HepG2 (cell line): ENCODE data around the gene ADGRL1. TPM values are rescaled to one million over a fixed set of nuclear protein-coding genes. Genes with fewer than 3 reads are reported as not detected.

Source experiments
- BCL6 ChIP-seq: IDR thresholded peaks from 2 replicates; pipeline ENCODE4 v1.6.1; 2016; ENCODE audit warnings: missing genetic modification reagents, missing compliant biosample characterization
- CHD4 ChIP-seq: fragments of 200-600 bp; sonication (generic); IDR thresholded peaks from 2 replicates; pipeline ENCODE4 v1.7.0; 2017; ENCODE audit warnings: mild to moderate bottlenecking, low read length, borderline replicate concordance
- KDM6A ChIP-seq: IDR thresholded peaks from 2 replicates; pipeline ENCODE4 v1.6.1; 2016; ENCODE audit warnings: low read depth
- NFYB ChIP-seq: sonication (generic); formaldehyde crosslinking; IDR thresholded peaks from 2 replicates; pipeline ENCODE4 v1.4.0; 2020; ENCODE audit warnings: missing genetic modification reagents
- PAWR ChIP-seq: sonication (generic); formaldehyde crosslinking; IDR thresholded peaks from 2 replicates; pipeline ENCODE4 v1.4.0; 2020; ENCODE audit warnings: missing genetic modification reagents, mild to moderate bottlenecking, borderline replicate concordance
- PHF8 ChIP-seq: sonication (generic); formaldehyde crosslinking; IDR thresholded peaks from 2 replicates; pipeline ENCODE4 v1.5.0; 2020; ENCODE audit warnings: missing genetic modification reagents
- REXO4 ChIP-seq: sonication (generic); formaldehyde crosslinking; IDR thresholded peaks from 2 replicates; pipeline ENCODE4 v1.8.0; 2022; ENCODE audit warnings: missing genetic modification reagents, mild to moderate bottlenecking, borderline replicate concordance
- SP5 ChIP-seq: IDR thresholded peaks from 2 replicates; pipeline ENCODE4 v1.6.1; 2016; ENCODE audit warnings: low read depth, borderline replicate concordance
- SPEN ChIP-seq: sonication (generic); formaldehyde crosslinking; IDR thresholded peaks from 2 replicates; pipeline ENCODE4 v1.5.1; 2020; ENCODE audit warnings: low read depth, mild to moderate bottlenecking, missing genetic modification reagents
- TEF ChIP-seq: sonication (generic); formaldehyde crosslinking; IDR thresholded peaks from 2 replicates; pipeline ENCODE4 v1.5.0; 2020; ENCODE audit warnings: missing genetic modification reagents
- ZBTB25 ChIP-seq: IDR thresholded peaks from 2 replicates; pipeline ENCODE4 v1.6.1; 2018; ENCODE audit warnings: missing genetic modification reagents
- ZHX1 ChIP-seq: sonication (generic); formaldehyde crosslinking; IDR thresholded peaks from 2 replicates; pipeline ENCODE4 v1.8.1; 2022; ENCODE audit warnings: low read depth, mild to moderate bottlenecking, missing genetic modification reagents
- ZHX2 ChIP-seq, 2 experiments: sonication (generic) in 1 of 2; formaldehyde crosslinking in 1 of 2; IDR thresholded peaks; 2 replicates each; pipeline versions ENCODE4 v1.6.1 to v1.9.0; 2014 to 2022; ENCODE audit warnings: antibody characterized with exemption in 1 of 2, borderline replicate concordance in 1 of 2, inconsistent platforms in 1 of 2, low read depth in 1 of 2, missing genetic modification reagents in 1 of 2
- ZNF274 ChIP-seq: sonication (generic); formaldehyde crosslinking; IDR thresholded peaks from 2 replicates; pipeline ENCODE4 v1.5.1; 2020; ENCODE audit warnings: mild to moderate bottlenecking, missing genetic modification reagents
- ZNF281 ChIP-seq: sonication (generic); formaldehyde crosslinking; IDR thresholded peaks from 2 replicates; pipeline ENCODE4 v1.4.0; 2020; ENCODE audit warnings: missing genetic modification reagents, borderline replicate concordance
- ZNF430 ChIP-seq: sonication (generic); formaldehyde crosslinking; IDR thresholded peaks from 2 replicates; pipeline ENCODE4 v1.9.0; 2021; ENCODE audit warnings: mild to moderate bottlenecking, missing genetic modification reagents
- polyA plus RNA-seq, 8 experiments: library from polyadenylated mRNA; depleted of rRNA in 3 of 8; stranded (reverse) in 7 of 8; unstranded in 1 of 8; fragments of >200 nt; fragmentation: Illumina TruSeq in 4 of 8; extraction: Trizol in 4 of 8; gene quantifications; 2 replicates each; pipeline versions ENCODE4 v1.2.1 to v1.2.3, GENCODE V29; 2011 to 2016; ENCODE audit warnings: low read depth in 4 of 8, missing spikeins in 1 of 8, mixed read lengths in 1 of 8; ENCODE audit not compliant: insufficient read depth in 1 of 8
- total RNA-seq, 5 experiments: library from RNA; depleted of rRNA; stranded (reverse); fragments of >200 nt; fragmentation: Illumina TruSeq; extraction: Trizol; gene quantifications; 2 replicates each; pipeline ENCODE4 v1.2.3, GENCODE V29; 2016; ENCODE audit warnings: low read depth in 1 of 5

Gene ADGRL1
- total and polyA plus RNA-seq, 2 of the 13 experiments (the other 11 are each of a cell fraction or from before 2014, with no cell fraction given), result 0.49 to 1.7 TPM

- TF ChIP-seq ZHX2 (IDR thresholded peaks at IDR 0.05; ENCODE audit: low read depth) (0 out of 2 replicates have a peak, but pooled peaks have one; percentile 12), ZHX2 (CRISPR knock-in tag; IDR thresholded peaks at IDR 0.05; ENCODE audit: borderline replicate concordance) (no peak), NFYB (CRISPR knock-in tag) (peak; percentile 96), ZNF281 (no peak), ZNF430 (CRISPR knock-in tag) (no peak), TEF (CRISPR knock-in tag) (no peak), REXO4 (no peak), KDM6A (CRISPR knock-in tag) (no peak), BCL6 (no peak), ZHX1 (CRISPR knock-in tag) (no peak), PHF8 (CRISPR knock-in tag) (no peak), CHD4 (no peak), SPEN (CRISPR knock-in tag) (peak; percentile 1; the same call in 1 of the 2 replicates), PAWR (CRISPR knock-in tag) (no peak), ZBTB25 (no peak; the same call in 1 of the 2 replicates), SP5 (CRISPR knock-in tag) (peak; percentile 54; the same call in 1 of the 2 replicates), ZNF274 (CRISPR knock-in tag) (no peak)
Measured at GRCh38 chr19:14117668-14118164, 88.3 kb downstream of the ADGRL1 start, which contains the start of gene PRKACA (continued).
